ENCODE data around the gene DCUN1D4.

The DCUN1D4 gene

GRCh38 chr4:51842554-51843308, at the start of gene DCUN1D4:
DCUN1D4 (plus strand) TSS chr4:51843153; CDS start chr4:51843243, 90 bp downstream.
- peak; percentile 97 to 99 (median 98) for DNase-seq (ENCODE audit: low read depth in 3 of 3)

- no peak for DNase-seq (ENCODE audit: low read depth in 3 of 3)
Measured at GRCh38 chr4:51820443-51821234, 22.3 kb upstream of the DCUN1D4 start.

GRCh38 chr4:51825341-51825740, 17.6 kb upstream of the DCUN1D4 start:
- no peak for DNase-seq (ENCODE audit: low read depth in 3 of 3)

GRCh38 chr4:51830156-51830720, 12.7 kb upstream of the DCUN1D4 start:
- no peak for DNase-seq (ENCODE audit: low read depth in 3 of 3)

GRCh38 chr4:51831133-51831532, 11.8 kb upstream of the DCUN1D4 start:
- peak; percentile 14 to 31 (median 25) for DNase-seq (ENCODE audit: low read depth in 3 of 3)

GRCh38 chr4:51833236-51833635, 9.7 kb upstream of the DCUN1D4 start:
- no peak for DNase-seq (ENCODE audit: low read depth in 3 of 3)

- DNase-seq (ENCODE audit: low read depth in 3 of 3) = no peak
Measured at GRCh38 chr4:51835079-51835478, 7.9 kb upstream of the DCUN1D4 start.

- DNase-seq (ENCODE audit: low read depth in 3 of 3) = no peak
Measured at GRCh38 chr4:51835855-51836254, 7.1 kb upstream of the DCUN1D4 start.

GRCh38 chr4:51836549-51836948, 6.4 kb upstream of the DCUN1D4 start:
- DNase-seq (ENCODE audit: low read depth in 3 of 3) = no peak

- no peak for DNase-seq (ENCODE audit: low read depth in 3 of 3)
Measured at GRCh38 chr4:51840781-51841180, 2.2 kb upstream of the DCUN1D4 start.

- no peak for DNase-seq (ENCODE audit: low read depth in 3 of 3)
Measured at GRCh38 chr4:51842167-51842553, 793 bp upstream of the DCUN1D4 start.

- DNase-seq (ENCODE audit: low read depth in 3 of 3) = peak; percentile 28 to 44 (median 32)
Measured at GRCh38 chr4:51843309-51844152, 578 bp downstream of the DCUN1D4 start.

- DNase-seq (ENCODE audit: low read depth in 3 of 3) = peak; percentile 65 to 78 (median 68)
Measured at GRCh38 chr4:51844153-51845054, 1.5 kb downstream of the DCUN1D4 start.

GRCh38 chr4:51845055-51845426, 2.1 kb downstream of the DCUN1D4 start:
- DNase-seq (ENCODE audit: low read depth in 3 of 3) = no peak

- no peak for DNase-seq (ENCODE audit: low read depth in 3 of 3)
Measured at GRCh38 chr4:51845711-51846110, 2.8 kb downstream of the DCUN1D4 start.

GRCh38 chr4:51849430-51849829, 6.5 kb downstream of the DCUN1D4 start:
- DNase-seq (ENCODE audit: low read depth in 3 of 3) = no peak

- DNase-seq (ENCODE audit: low read depth in 3 of 3) = no peak
Measured at GRCh38 chr4:51850294-51850693, 7.3 kb downstream of the DCUN1D4 start.

GRCh38 chr4:51851090-51851936, 8.4 kb downstream of the DCUN1D4 start:
- no peak for DNase-seq (ENCODE audit: low read depth in 3 of 3)

GRCh38 chr4:51851937-51852290, 9.0 kb downstream of the DCUN1D4 start:
- DNase-seq (ENCODE audit: low read depth in 3 of 3) = no peak
